Stimulated activated CD4-positive, alpha-beta T cell treated with anti-CD3 and anti-CD28 coated beads, Interleukin-15, amount 100 ng/mL, for 1 hour (primary cell): ENCODE results near the gene FAM110A.
"Not testable (repeated sequence)": the region's sequence is repeated elsewhere in the genome, so short reads cannot be mapped to it uniquely, and the experiment has no call there.

Experiments
- DNase-seq, 2 donors: peaks; one replicate each; pipeline ENCODE4 v3.0.0-alpha.2; 2020; ENCODE audit warnings: low read depth in 1 of 2, low spot score in 1 of 2

Gene FAM110A

DNA sequence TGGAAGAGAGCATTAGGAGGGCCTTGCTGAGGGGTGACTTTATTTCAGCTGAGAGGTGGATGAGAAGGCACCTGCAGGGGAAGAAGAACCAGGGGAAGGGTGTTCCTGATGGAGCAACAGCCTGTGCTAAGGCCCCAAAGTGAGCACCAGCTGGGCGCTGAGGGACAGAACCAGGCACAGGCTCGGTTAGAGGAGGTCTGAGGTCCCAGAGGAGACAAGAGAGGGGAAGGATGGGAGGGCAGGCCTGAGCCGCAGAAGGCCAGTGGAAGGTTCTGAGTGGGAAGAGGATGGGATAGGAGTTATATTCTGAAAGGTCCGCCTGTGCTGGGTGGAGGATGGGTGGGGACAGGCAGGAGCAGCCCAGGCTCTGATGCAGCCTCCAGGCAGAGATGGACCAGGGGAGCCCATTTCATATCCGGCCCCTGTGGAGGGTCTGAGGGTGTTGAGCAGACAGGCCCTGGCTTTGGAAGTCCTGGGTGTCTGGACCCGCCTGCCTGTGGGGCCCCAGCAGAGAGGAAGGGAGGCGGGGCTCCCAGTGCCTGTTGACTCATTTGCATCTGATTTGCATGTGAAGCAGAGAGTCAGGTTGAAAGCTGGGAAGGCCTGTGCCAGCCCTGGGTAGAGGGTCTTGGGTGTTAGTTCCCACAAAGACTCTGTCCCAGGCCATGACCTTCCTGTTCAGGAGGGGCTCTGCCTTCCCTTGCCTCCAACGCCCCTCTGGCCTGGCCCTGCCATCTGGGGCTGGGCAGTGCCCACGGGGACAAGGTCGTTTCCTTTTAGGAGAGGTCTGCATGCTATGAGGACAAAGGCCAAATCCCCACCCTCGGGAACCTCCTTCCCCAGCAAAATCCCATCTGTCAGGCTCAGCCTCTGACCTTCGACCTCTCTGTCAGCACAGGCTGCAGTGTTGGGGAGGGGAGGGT is 10.6 kb upstream of the FAM110A start:
- DNase-seq = no peak

- DNase-seq = no peak
Observed at GRCh38 chr20:823574-823902, 10.0 kb upstream of the FAM110A start.

DNA sequence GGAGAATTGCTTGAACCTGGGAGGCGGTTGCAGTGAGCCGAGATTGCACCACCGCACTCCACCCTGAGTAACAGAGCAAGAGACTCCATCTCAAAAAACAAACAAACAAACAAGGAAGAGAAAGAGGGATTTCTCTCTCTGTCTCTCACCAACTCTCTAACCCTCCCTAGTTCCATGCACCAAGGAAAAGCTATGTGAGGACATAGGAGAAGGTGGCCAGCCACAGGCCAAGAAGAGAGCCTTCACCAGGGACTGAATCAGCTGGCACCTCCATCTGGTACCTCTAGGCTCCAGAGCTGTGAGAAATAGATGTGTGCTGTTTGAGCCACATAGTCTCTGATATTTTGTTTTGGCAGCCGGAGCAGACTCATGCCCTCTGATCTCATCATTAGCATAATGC is 9.0 kb upstream of the FAM110A start:
- no peak for DNase-seq

DNA sequence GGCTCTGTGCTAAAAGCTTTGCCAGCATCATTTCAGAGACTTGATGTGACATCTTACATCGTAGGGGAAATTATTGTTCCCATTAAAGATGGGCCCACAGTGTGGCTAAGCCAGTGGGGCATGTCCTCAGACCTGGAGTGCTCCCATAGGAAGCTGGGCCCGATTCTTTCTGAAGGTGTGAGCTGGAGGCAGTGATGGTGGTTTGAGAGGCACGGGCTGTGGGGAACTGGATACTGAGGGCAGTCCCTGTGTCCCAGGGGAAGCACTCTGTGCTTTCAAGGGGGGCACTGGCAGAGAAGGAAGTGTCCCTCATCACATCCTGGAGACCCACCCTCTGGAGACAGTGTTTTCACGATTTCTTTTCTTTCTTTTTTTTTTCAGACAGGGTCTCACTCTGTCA is 8.6 kb upstream of the FAM110A start:
- DNase-seq = no peak

DNA sequence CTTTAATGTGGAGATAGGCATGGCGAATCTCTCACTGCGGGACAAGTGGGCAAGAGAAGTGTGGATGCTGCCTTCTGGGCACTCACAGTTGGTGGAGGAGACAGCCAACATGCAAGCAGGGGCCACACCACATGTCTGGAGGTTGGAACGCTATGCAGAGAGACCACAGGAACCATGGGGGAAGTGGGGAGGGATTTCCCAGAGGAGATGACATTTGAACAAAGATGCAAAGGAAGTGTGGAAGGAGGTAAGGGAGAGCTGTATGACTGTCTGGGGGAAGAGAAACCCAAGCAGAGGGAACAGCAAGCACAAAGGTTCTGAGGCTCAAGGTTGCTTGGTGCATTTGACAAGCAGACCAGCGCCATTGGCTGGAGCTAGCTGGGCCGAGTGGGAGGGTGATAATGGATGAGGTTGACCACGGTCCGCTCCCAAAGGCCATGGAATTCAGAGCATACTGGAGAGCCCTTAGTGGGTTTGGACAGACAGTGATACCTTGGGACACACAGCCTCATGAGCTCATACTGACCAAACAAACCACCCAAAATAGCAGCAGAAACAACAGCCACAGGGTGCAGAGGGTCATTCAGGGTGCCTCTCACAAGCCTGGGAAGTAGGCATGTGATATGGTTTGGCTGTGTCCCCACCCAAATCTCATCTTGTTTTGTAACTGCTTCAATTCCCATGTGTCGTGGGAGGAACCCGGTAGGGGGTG is 7.6 kb upstream of the FAM110A start:
- no peak for DNase-seq

DNA sequence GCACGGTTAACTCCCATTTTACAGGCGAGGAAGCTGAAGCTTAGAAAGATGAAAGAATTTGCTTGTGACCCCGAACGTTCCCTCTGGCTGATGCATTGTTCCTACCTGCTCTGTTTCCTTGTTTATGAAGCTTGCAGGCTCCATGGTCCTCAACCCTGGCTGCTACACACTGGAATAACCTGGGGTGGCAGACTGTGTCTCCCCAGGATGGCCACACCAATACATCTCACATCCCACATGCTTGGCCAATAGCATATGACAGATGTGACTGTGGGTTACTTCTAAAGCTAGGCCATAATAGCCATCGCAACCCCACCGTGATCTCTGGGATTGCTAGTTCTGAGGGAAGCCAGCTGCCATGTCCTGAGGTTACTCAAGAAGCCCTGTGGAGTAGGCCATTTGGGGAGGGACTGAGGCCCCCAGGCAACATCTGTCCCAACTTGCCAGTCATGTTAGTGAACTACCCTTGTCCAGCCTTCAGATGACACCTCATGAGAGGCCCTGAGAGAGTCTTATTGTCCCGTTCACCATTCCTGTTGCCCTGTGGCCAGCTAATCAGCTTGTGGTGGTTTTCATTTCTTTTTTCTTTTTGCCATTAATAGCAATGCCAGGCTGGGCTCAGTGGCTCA is 6.7 kb upstream of the FAM110A start:
- no peak for DNase-seq

- not testable (repeated sequence) for DNase-seq
Observed at GRCh38 chr20:827981-828380, 5.5 kb upstream of the FAM110A start.

- DNase-seq = no peak
Observed at GRCh38 chr20:828987-829386, 4.5 kb upstream of the FAM110A start.

DNA sequence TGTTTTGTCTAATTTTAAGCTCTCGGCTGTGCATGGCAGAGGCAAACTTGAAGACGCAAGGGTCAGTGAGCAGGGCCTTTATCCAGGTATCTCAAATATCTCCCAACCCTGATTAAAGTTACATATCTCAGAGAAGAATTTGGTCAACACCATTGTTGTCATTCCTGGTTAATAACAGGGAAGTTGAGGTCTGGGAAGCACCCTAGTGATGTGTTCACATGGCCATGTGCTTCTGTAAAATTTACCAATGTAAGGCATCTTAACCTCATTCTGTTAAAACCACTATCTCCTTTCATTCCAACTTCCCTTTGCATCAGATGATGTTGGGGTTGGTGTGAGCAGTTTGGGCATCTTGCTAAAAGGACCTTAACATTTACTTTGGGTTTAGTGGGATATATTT is 4.0 kb upstream of the FAM110A start:
- no peak for DNase-seq

- no peak for DNase-seq
Observed at GRCh38 chr20:830011-830521, 3.4 kb upstream of the FAM110A start.

GRCh38 chr20:831251-831650 is 2.3 kb upstream of the FAM110A start:
- DNase-seq = no peak

DNA sequence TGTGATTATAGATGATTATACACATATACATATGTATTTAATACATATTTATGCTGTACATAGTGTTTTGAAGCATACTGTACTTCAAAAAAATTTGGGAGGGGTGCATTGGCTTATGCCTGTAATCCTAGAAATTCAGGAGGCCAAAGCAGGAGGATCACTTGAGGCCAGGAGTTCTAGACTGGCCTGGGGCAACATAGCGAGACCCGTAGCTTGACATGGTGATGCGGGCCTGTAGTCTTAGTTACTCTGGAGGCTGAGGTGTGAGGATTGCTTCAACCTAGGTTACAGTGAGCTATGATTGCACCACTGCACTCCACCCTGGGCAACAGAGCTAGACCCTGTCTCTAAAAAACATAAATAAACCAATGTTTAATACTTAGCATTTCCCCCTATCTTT is 1.6 kb upstream of the FAM110A start:
- no peak for DNase-seq

DNA sequence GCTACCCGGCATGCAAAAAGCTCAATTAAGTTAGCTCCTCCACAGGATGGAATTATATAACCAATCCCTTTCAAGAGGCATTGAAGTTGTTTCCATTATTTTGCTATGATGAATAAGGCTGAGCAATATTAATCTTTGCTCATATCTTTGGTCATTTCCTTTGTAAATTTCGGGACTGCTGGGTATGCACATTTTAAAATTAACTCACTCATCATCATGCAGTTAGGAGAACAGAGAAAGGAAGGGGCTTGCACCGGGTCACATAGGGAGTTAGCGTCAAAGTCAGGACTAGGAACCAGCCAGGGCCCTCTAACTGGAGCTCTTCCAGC is 430 bp upstream of the FAM110A start:
- DNase-seq = no peak

DNA sequence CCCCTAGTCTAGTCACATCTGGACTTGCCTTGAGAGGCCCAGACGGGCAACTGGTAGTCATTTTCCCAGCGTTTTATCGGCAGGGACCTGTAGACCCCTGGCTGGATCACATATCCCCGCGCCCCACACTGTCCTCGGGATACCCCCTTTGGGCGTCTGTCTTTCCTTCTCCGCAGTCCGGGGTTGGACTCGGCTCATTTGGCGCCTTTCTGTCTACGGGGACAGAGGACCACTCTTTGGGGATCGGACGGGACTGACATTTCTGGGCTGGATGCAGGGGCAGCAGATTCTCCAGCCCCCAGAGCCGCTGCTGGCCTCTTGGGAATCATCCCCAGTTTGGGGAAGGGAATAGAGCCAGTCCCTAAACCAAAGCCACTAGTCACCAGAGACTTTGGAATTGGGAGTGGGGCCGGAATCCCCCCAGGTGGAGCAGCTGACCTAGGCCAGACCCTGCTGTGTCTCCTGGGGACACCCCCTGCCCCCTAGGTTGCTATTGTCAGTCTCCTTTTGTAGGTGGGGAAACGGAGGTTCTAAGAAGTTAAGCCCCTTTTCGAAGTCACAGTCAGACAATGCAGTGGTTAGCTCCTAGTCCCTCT is 734 bp downstream of the FAM110A start:
- DNase-seq = no peak

DNA sequence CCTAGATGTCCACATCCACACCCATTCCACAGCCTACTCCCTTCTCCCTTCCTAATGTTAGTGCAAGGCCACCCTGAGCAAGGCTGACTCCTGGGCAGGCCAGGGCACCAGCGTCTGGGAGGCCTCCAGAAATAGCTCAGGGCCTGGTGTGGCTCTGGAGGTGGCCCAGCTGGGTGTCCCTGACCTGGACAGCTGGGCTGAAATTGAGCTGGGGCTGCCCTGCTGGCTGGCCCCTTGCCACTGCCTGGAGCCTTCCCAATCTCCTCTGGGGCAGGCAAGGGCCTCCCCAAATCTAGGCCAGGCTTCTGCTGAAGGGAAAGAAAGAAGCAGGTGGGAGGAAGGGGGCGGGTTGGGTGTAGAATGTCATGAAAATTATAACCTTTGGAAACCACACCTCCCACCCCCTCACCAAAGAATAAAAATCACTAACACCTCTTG is 2.1 kb downstream of the FAM110A start:
- DNase-seq = no peak

- DNase-seq = no peak
Observed at GRCh38 chr20:836190-836589, 2.7 kb downstream of the FAM110A start.

- no peak for DNase-seq
Observed at GRCh38 chr20:839015-839414, 5.5 kb downstream of the FAM110A start.

- no peak for DNase-seq
Observed at GRCh38 chr20:839626-840025, 6.1 kb downstream of the FAM110A start.

- DNase-seq = no peak
Observed at GRCh38 chr20:840503-840857, 7.0 kb downstream of the FAM110A start.

GRCh38 chr20:840858-841567 is 7.5 kb downstream of the FAM110A start:
- no peak for DNase-seq
